ENCODE results near the gene SOX15.
A peak's percentile ranks its signal among the peaks of the same experiment; 100 is the strongest.

Gene SOX15

DNA sequence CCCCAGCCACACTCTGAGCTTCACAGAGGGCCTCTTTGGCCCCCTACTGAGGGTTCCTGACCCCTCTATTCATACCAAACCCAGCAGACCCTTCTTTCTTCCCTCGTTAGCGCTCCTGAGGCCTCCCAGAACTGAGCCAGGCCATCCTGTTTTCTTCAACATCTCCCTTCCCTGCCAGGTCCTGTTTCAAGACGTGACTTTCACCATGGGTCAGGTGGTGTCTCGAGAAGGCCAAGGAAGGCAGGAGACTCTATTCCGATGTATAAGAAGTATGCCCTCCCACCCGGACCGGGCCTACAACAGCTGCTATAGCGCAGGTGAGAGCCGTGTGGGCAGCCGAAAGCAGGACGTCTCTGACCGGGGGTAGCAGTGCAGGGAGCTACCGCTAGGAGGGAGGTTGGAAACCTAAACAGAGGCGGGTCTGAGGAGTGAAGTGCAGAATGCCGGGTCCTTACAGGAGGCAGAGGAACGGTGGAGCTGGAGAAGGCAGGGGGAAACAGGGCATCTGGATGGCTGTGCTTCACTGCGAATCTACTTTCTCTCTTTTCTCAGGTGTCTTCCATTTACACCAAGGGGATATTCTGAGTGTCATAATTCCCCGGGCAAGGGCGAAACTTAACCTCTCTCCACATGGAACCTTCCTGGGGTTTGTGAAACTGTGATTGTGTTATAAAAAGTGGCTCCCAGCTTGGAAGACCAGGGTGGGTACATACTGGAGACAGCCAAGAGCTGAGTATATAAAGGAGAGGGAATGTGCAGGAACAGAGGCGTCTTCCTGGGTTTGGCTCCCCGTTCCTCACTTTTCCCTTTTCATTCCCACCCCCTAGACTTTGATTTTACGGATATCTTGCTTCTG lies 29.5 kb downstream of the SOX15 start (continued):
- TF ChIP-seq, protein P1, sequence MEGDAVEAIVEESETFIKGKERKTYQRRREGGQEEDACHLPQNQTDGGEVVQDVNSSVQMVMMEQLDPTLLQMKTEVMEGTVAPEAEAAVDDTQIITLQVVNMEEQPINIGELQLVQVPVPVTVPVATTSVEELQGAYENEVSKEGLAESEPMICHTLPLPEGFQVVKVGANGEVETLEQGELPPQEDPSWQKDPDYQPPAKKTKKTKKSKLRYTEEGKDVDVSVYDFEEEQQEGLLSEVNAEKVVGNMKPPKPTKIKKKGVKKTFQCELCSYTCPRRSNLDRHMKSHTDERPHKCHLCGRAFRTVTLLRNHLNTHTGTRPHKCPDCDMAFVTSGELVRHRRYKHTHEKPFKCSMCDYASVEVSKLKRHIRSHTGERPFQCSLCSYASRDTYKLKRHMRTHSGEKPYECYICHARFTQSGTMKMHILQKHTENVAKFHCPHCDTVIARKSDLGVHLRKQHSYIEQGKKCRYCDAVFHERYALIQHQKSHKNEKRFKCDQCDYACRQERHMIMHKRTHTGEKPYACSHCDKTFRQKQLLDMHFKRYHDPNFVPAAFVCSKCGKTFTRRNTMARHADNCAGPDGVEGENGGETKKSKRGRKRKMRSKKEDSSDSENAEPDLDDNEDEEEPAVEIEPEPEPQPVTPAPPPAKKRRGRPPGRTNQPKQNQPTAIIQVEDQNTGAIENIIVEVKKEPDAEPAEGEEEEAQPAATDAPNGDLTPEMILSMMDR (tag by site-specific recombination; IDR thresholded peaks at IDR 0.05) = peak; percentile 87
- TF ChIP-seq ZNF121 (tag by site-specific recombination; IDR thresholded peaks at IDR 0.05) (no peak), ZNF501 (tag by site-specific recombination; IDR thresholded peaks at IDR 0.05) (no peak), GFI1B (tag by site-specific recombination; IDR thresholded peaks at IDR 0.05) (no peak), SCRT2 (tag by site-specific recombination; IDR thresholded peaks at IDR 0.05) (no peak), ZNF292 (tag by site-specific recombination; IDR thresholded peaks at IDR 0.05; ENCODE audit: borderline replicate concordance, low read depth) (no peak), ZNF24 (tag by site-specific recombination; IDR thresholded peaks at IDR 0.05) (no peak), ZNF394 (tag by site-specific recombination; IDR thresholded peaks at IDR 0.05; ENCODE audit: borderline replicate concordance) (no peak), ZNF174 (tag by site-specific recombination; IDR thresholded peaks at IDR 0.05) (no peak), ZEB2 (tag by site-specific recombination; IDR thresholded peaks at IDR 0.05) (no peak), ZNF266 (tag by site-specific recombination; IDR thresholded peaks at IDR 0.05; ENCODE audit: low read depth) (no peak), FEZF1 (tag by site-specific recombination; IDR thresholded peaks at IDR 0.05) (no peak), ZNF600 (tag by site-specific recombination; IDR thresholded peaks at IDR 0.05) (peak; percentile 46; the same call in 1 of the 2 replicates), KLF8 (tag by site-specific recombination; IDR thresholded peaks at IDR 0.05) (no peak), ZNF626 (tag by site-specific recombination; IDR thresholded peaks at IDR 0.05) (no peak), SP2 (tag by site-specific recombination; IDR thresholded peaks at IDR 0.05) (peak; percentile 58), ZNF221 (tag by site-specific recombination; IDR thresholded peaks at IDR 0.05; ENCODE audit: borderline replicate concordance) (no peak), ZNF843 (tag by site-specific recombination; IDR thresholded peaks at IDR 0.05) (no peak), ZNF146 (tag by site-specific recombination; IDR thresholded peaks at IDR 0.05) (no peak), ZNF239 (tag by site-specific recombination; IDR thresholded peaks at IDR 0.05) (no peak), ZNF529 (tag by site-specific recombination; IDR thresholded peaks at IDR 0.05; ENCODE audit: insufficient replicate concordance) (no peak), PRDM1 (tag by site-specific recombination; IDR thresholded peaks at IDR 0.05) (peak; percentile 13; the same call in 1 of the 2 replicates), ZNF341 (tag by site-specific recombination; IDR thresholded peaks at IDR 0.05; ENCODE audit: low read depth) (peak; percentile 80), ZNF133 (tag by site-specific recombination; IDR thresholded peaks at IDR 0.05) (no peak), KLF10 (tag by site-specific recombination; IDR thresholded peaks at IDR 0.05) (no peak), ZBTB20 (tag by site-specific recombination; IDR thresholded peaks at IDR 0.05) (peak; percentile 95), ZNF510 (tag by site-specific recombination; IDR thresholded peaks at IDR 0.05; ENCODE audit: insufficient replicate concordance) (no peak), ZNF354C (tag by site-specific recombination; IDR thresholded peaks at IDR 0.05; ENCODE audit: borderline replicate concordance, low read depth) (no peak)
- TF ChIP-seq, protein P2, sequence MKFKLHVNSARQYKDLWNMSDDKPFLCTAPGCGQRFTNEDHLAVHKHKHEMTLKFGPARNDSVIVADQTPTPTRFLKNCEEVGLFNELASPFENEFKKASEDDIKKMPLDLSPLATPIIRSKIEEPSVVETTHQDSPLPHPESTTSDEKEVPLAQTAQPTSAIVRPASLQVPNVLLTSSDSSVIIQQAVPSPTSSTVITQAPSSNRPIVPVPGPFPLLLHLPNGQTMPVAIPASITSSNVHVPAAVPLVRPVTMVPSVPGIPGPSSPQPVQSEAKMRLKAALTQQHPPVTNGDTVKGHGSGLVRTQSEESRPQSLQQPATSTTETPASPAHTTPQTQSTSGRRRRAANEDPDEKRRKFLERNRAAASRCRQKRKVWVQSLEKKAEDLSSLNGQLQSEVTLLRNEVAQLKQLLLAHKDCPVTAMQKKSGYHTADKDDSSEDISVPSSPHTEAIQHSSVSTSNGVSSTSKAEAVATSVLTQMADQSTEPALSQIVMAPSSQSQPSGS (tag by site-specific recombination; IDR thresholded peaks at IDR 0.05; ENCODE audit: low read depth) = no peak
- TF ChIP-seq, protein P3, sequence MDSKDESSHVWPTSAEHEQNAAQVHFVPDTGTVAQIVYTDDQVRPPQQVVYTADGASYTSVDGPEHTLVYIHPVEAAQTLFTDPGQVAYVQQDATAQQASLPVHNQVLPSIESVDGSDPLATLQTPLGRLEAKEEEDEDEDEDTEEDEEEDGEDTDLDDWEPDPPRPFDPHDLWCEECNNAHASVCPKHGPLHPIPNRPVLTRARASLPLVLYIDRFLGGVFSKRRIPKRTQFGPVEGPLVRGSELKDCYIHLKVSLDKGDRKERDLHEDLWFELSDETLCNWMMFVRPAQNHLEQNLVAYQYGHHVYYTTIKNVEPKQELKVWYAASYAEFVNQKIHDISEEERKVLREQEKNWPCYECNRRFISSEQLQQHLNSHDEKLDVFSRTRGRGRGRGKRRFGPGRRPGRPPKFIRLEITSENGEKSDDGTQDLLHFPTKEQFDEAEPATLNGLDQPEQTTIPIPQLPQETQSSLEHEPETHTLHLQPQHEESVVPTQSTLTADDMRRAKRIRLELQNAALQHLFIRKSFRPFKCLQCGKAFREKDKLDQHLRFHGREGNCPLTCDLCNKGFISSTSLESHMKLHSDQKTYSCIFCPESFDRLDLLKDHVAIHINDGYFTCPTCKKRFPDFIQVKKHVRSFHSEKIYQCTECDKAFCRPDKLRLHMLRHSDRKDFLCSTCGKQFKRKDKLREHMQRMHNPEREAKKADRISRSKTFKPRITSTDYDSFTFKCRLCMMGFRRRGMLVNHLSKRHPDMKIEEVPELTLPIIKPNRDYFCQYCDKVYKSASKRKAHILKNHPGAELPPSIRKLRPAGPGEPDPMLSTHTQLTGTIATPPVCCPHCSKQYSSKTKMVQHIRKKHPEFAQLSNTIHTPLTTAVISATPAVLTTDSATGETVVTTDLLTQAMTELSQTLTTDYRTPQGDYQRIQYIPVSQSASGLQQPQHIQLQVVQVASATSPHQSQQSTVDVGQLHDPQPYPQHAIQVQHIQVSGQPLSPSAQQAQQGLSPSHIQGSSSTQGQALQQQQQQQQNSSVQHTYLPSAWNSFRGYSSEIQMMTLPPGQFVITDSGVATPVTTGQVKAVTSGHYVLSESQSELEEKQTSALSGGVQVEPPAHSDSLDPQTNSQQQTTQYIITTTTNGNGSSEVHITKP (tag by site-specific recombination; IDR thresholded peaks at IDR 0.05) = peak; percentile 82
- TF ChIP-seq, protein P4, sequence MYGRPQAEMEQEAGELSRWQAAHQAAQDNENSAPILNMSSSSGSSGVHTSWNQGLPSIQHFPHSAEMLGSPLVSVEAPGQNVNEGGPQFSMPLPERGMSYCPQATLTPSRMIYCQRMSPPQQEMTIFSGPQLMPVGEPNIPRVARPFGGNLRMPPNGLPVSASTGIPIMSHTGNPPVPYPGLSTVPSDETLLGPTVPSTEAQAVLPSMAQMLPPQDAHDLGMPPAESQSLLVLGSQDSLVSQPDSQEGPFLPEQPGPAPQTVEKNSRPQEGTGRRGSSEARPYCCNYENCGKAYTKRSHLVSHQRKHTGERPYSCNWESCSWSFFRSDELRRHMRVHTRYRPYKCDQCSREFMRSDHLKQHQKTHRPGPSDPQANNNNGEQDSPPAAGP (tag by site-specific recombination; IDR thresholded peaks at IDR 0.05) = peak; percentile 35; the same call in 1 of the 2 replicates
- TF ChIP-seq, protein P5, sequence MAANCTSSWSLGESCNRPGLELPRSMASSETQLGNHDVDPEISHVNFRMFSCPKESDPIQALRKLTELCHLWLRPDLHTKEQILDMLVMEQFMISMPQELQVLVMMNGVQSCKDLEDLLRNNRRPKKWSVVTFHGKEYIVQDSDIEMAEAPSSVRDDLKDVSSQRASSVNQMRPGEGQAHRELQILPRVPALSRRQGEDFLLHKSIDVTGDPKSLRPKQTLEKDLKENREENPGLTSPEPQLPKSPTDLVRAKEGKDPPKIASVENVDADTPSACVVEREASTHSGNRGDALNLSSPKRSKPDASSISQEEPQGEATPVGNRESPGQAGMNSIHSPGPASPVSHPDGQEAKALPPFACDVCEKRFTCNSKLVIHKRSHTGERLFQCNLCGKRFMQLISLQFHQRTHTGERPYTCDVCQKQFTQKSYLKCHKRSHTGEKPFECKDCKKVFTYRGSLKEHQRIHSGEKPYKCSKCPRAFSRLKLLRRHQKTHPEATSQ (tag by site-specific recombination; IDR thresholded peaks at IDR 0.05) = no peak
